Astrocyte of the cerebellum (primary cell): Measurements from ENCODE around the gene RNF130.

Source experiments
- DNase-seq: peaks from one replicate; pipeline ENCODE4 v3.0.0-alpha.2; 2011; ENCODE audit warnings: low read depth
- H3K4me3 ChIP-seq: 2 replicates; pipeline ENCODE4 v1.5.1; 2011; ENCODE audit warnings: mild to moderate bottlenecking, low read depth, low read length, moderate library complexity
- in situ Hi-C: cut with HindIII; loops from 2 replicates; pipeline ENCODE4 v1.10.0; 2017; ENCODE audit warnings: low sequenced_read_pairs
- TF ChIP-seq, protein P1 (sequence below): IDR thresholded peaks from 2 replicates; pipeline ENCODE4 v1.5.1; 2012; ENCODE audit warnings: low read length, low read depth, moderate library complexity, mild to moderate bottlenecking; ENCODE audit errors: missing control alignments

RNF130 gene

GRCh38 chr5:179986328-179986727 is 85.2 kb downstream of the RNF130 start:
- TF ChIP-seq, protein P1, sequence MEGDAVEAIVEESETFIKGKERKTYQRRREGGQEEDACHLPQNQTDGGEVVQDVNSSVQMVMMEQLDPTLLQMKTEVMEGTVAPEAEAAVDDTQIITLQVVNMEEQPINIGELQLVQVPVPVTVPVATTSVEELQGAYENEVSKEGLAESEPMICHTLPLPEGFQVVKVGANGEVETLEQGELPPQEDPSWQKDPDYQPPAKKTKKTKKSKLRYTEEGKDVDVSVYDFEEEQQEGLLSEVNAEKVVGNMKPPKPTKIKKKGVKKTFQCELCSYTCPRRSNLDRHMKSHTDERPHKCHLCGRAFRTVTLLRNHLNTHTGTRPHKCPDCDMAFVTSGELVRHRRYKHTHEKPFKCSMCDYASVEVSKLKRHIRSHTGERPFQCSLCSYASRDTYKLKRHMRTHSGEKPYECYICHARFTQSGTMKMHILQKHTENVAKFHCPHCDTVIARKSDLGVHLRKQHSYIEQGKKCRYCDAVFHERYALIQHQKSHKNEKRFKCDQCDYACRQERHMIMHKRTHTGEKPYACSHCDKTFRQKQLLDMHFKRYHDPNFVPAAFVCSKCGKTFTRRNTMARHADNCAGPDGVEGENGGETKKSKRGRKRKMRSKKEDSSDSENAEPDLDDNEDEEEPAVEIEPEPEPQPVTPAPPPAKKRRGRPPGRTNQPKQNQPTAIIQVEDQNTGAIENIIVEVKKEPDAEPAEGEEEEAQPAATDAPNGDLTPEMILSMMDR, result no peak
- H3K4me3 ChIP-seq, result no peak overlapping the region
- in situ Hi-C loops, result no loop called here
- no peak for DNase-seq

GRCh38 chr5:179981636-179982035 is 89.9 kb downstream of the RNF130 start:
- H3K4me3 ChIP-seq, result no peak overlapping the region
- in situ Hi-C loops, result no loop called here
- TF ChIP-seq, protein P1, result no peak
- DNase-seq, result no peak

GRCh38 chr5:179980767-179981166 is 90.8 kb downstream of the RNF130 start:
- no peak overlapping the region for H3K4me3 ChIP-seq
- in situ Hi-C loops, result no loop called here
- no peak for DNase-seq
- TF ChIP-seq, protein P1, result no peak

GRCh38 chr5:179978792-179979191 is 92.8 kb downstream of the RNF130 start:
- in situ Hi-C loops, result no loop called here
- TF ChIP-seq, protein P1, result no peak
- no peak overlapping the region for H3K4me3 ChIP-seq
- DNase-seq, result no peak

GRCh38 chr5:179975713-179976134 is 95.8 kb downstream of the RNF130 start:
- in situ Hi-C loops, result no loop called here
- TF ChIP-seq, protein P1, result no peak
- H3K4me3 ChIP-seq, result no peak overlapping the region
- DNase-seq, result no peak

DNA sequence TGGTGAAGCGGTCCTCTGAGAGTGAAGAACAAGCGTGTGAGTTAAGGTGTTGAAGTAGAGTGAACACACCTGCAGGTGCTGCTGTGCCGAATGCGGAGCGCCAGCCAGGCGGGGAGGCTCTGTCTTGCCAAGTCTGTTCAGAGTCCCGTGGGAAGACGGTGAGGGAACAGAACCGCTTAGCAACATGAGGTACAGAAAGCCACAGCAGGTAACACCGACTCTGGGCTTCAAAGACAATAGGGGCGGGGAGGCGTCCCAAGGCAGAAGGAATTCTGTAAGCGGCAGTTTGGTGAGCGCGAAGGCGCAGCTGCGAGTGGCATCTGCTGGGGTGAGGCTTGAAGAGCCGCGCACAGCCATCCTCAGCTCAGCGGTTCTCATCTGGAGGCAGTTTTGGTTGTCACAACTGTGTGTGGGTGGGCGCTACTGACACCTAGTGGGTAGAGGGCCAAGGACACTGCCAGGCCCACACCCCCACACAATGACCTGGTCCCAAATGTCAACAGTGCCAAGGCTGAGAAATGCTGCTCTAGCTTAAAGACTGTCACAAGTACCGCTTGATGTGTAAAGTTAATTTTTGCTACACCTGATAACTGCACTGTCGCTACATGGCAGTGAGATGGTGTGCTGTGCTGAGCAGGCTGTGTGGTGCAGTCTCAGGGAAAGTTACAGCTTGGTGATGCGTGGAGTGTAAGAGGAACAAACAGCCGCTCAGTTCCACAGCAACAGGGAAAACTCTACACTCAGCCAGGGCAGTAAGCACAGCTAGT is 96.4 kb downstream of the RNF130 start:
- H3K4me3 ChIP-seq, result no peak overlapping the region
- in situ Hi-C loops, result loop anchor here (5.0 kb wide), 1 partner anchor 53 kb away; no protein-coding TSS in a partner anchor
- DNase-seq, result no peak
- TF ChIP-seq, protein P1, result peak; percentile 53
